Measurements from ENCODE around the gene KHDC4.
"Not testable (repeated sequence)": the region's sequence is repeated elsewhere in the genome, so short reads cannot be mapped to it uniquely, and the experiment has no call there.

Gene KHDC4

GRCh38 chr1:155911156-155912055, 22.8 kb downstream of the KHDC4 start, which contains the start of gene RIT1:
Gene RIT1, minus strand, starts transcription at chr1:155911349. Its CDS starts 588 bp downstream, at chr1:155910761.
- DNase-seq: peak in 55 of 56 donors; percentile 6 to 91 (median 67)

- peak in 24 of 56 donors; percentile 4 to 60 (median 32) for DNase-seq
Measured at GRCh38 chr1:155910621-155911121, 23.5 kb downstream of the KHDC4 start.

- peak in 4 of 56 donors; percentile 4 to 12 (median 10) for DNase-seq
Measured at GRCh38 chr1:155909894-155910293, 24.3 kb downstream of the KHDC4 start.

GRCh38 chr1:155904261-155904660, 30.0 kb downstream of the KHDC4 start:
- no peak for DNase-seq

GRCh38 chr1:155900161-155900560, 34.1 kb downstream of the KHDC4 start:
- no peak for DNase-seq

GRCh38 chr1:155899683-155900082, 34.5 kb downstream of the KHDC4 start:
- DNase-seq: no peak

GRCh38 chr1:155898888-155899287, 35.3 kb downstream of the KHDC4 start:
- no peak for DNase-seq

- no peak for DNase-seq
Measured at GRCh38 chr1:155897746-155898145, 36.5 kb downstream of the KHDC4 start.

- not testable (repeated sequence) for DNase-seq
Measured at GRCh38 chr1:155896476-155896875, 37.7 kb downstream of the KHDC4 start.

GRCh38 chr1:155895617-155896016, 38.6 kb downstream of the KHDC4 start:
- not testable (repeated sequence) for DNase-seq

GRCh38 chr1:155893389-155894142, 40.6 kb downstream of the KHDC4 start:
- DNase-seq: no peak

GRCh38 chr1:155892796-155893195, 41.4 kb downstream of the KHDC4 start:
- no peak for DNase-seq

- DNase-seq: no peak
Measured at GRCh38 chr1:155890251-155890650, 44.0 kb downstream of the KHDC4 start.

- DNase-seq: no peak
Measured at GRCh38 chr1:155889566-155889965, 44.6 kb downstream of the KHDC4 start.

- DNase-seq: no peak
Measured at GRCh38 chr1:155888481-155888880, 45.7 kb downstream of the KHDC4 start.

GRCh38 chr1:155884982-155885381, 49.2 kb downstream of the KHDC4 start:
- no peak for DNase-seq

- no peak for DNase-seq
Measured at GRCh38 chr1:155884031-155884960, 49.9 kb downstream of the KHDC4 start.

- no peak for DNase-seq
Measured at GRCh38 chr1:155882766-155883165, 51.4 kb downstream of the KHDC4 start.

- no peak for DNase-seq
Measured at GRCh38 chr1:155882235-155882634, 52.0 kb downstream of the KHDC4 start.

- DNase-seq: no peak
Measured at GRCh38 chr1:155880950-155881349, 53.3 kb downstream of the KHDC4 start.

- no peak for DNase-seq
Measured at GRCh38 chr1:155880251-155880650, 54.0 kb downstream of the KHDC4 start.

Measured in amygdala (tissue), 56 donors.